IMR-90 (cell line): ENCODE measurements around the gene ABCA5. TPM values are rescaled to one million over a fixed set of nuclear protein-coding genes. Genes with fewer than 3 reads are reported as not detected.

Source experiments
- ATAC-seq: fragments of 200-7000 bp; cut with Tn5 transposase; 2 replicates; pipeline ENCODE4 v1.9.1; 2020; ENCODE audit warnings: low read depth, mild to moderate bottlenecking, moderate library complexity
- BruUV-seq: library from RNA; stranded (reverse); fragments of 400-500 nt; replicated peaks from 2 replicates; lab custom pipeline; 2021; lab: Mats Ljungman, UMichigan
- CTCF ChIA-PET: fragments of 300-600 bp; formaldehyde crosslinking; extraction: SDS; loops from one replicate; lab custom pipeline; 2021; ENCODE audit warnings: antibody characterized with exemption; lab: Yijun Ruan, JAX
- POLR2A ChIA-PET: fragments of 300-600 bp; sonication (Branson Sonifier 250); formaldehyde crosslinking; loops from one replicate; lab custom pipeline; 2022; ENCODE audit warnings: antibody characterized with exemption; ENCODE audit not compliant: unreplicated experiment; lab: Charles Lee
- DNase-seq: peaks from one replicate; pipeline ENCODE4 v3.0.0; 2013
- H2AFZ ChIP-seq: replicated peaks from 2 replicates; pipeline ENCODE3; 2013; ENCODE audit warnings: low read length, mild to moderate bottlenecking; ENCODE audit not compliant: poor library complexity
- H2AK5ac ChIP-seq: 2 replicates; pipeline ENCODE4 v1.6.1; 2013; ENCODE audit warnings: low read depth, low read length, inconsistent platforms
- H2AK9ac ChIP-seq: replicated peaks from 2 replicates; pipeline ENCODE3; 2013; ENCODE audit warnings: mild to moderate bottlenecking, low read depth, low read length, moderate library complexity; ENCODE audit not compliant: poor library complexity
- H2BK120ac ChIP-seq: 2 replicates; pipeline ENCODE4 v1.6.1; 2013; ENCODE audit warnings: low read depth, low read length, inconsistent platforms
- H2BK15ac ChIP-seq: 3 replicates; pipeline ENCODE4 v1.6.1; 2013; ENCODE audit warnings: low read depth, low read length, inconsistent platforms
- H2BK20ac ChIP-seq: 2 replicates; pipeline ENCODE4 v1.6.1; 2013; ENCODE audit warnings: low read depth, mild to moderate bottlenecking, inconsistent platforms, low read length, moderate library complexity
- H2BK5ac ChIP-seq: 2 replicates; pipeline ENCODE4 v1.6.1; 2013; ENCODE audit warnings: mild to moderate bottlenecking, low read depth, low read length, inconsistent platforms; ENCODE audit not compliant: poor library complexity, severe bottlenecking
- H3K14ac ChIP-seq: replicated peaks from 2 replicates; pipeline ENCODE4 v1.6.1; 2013; ENCODE audit warnings: low read depth, low read length, inconsistent platforms
- H3K18ac ChIP-seq: 2 replicates; pipeline ENCODE4 v1.6.1; 2013; ENCODE audit warnings: low read depth, low read length, control low read depth
- H3K23ac ChIP-seq: 2 replicates; pipeline ENCODE4 v1.6.1; 2013; ENCODE audit warnings: low read depth, low read length, inconsistent platforms
- H3K27ac ChIP-seq: 2 replicates; pipeline ENCODE4 v1.5.1; 2013; ENCODE audit warnings: mild to moderate bottlenecking, control low read depth, low read length; ENCODE audit not compliant: insufficient read depth
- H3K27me3 ChIP-seq: 2 replicates; pipeline ENCODE4 v1.6.1; 2013; ENCODE audit warnings: low read length; ENCODE audit not compliant: control insufficient read depth, insufficient read depth
- H3K36me3 ChIP-seq: 2 replicates; pipeline ENCODE4 v1.6.1; 2013; ENCODE audit warnings: low read length, mixed read lengths; ENCODE audit not compliant: control insufficient read depth, insufficient read depth
- H3K4ac ChIP-seq: 2 replicates; pipeline ENCODE4 v1.6.1; 2013; ENCODE audit warnings: low read depth, low read length, inconsistent platforms
- H3K4me1 ChIP-seq: 2 replicates; pipeline ENCODE4 v1.6.1; 2013; ENCODE audit warnings: low read length, mixed read lengths; ENCODE audit not compliant: control insufficient read depth, insufficient read depth
- H3K4me2 ChIP-seq: 2 replicates; pipeline ENCODE4 v1.6.1; 2013; ENCODE audit warnings: low read depth, mild to moderate bottlenecking, control low read depth, low read length, moderate library complexity
- H3K4me3 ChIP-seq: 2 replicates; pipeline ENCODE4 v1.5.1; 2013; ENCODE audit warnings: low read depth, mild to moderate bottlenecking, control low read depth, low read length, moderate library complexity; ENCODE audit not compliant: insufficient read depth
- H3K56ac ChIP-seq: 2 replicates; pipeline ENCODE4 v1.6.1; 2013; ENCODE audit warnings: low read length, inconsistent platforms; ENCODE audit not compliant: insufficient read depth; ENCODE audit errors: extremely low read depth
- H3K79me1 ChIP-seq, 2 experiments: 2 replicates each; pipeline ENCODE4 v1.6.1; 2013; ENCODE audit warnings: low read length in 2 of 2, inconsistent platforms in 1 of 2, low read depth in 1 of 2
- H3K9ac ChIP-seq: 2 replicates; pipeline ENCODE4 v1.6.1; 2013; ENCODE audit warnings: low read depth, low read length, control low read depth
- H3K9me1 ChIP-seq: 2 replicates; pipeline ENCODE4 v1.6.1; 2013; ENCODE audit warnings: low read length, inconsistent platforms; ENCODE audit not compliant: insufficient read depth
- H3K9me3 ChIP-seq: 2 replicates; pipeline ENCODE4 v1.6.1; 2013; ENCODE audit warnings: low read length; ENCODE audit not compliant: control insufficient read depth, insufficient read depth
- H4K20me1 ChIP-seq: 2 replicates; pipeline ENCODE4 v1.6.1; 2013; ENCODE audit warnings: low read length, inconsistent platforms; ENCODE audit not compliant: insufficient read depth
- H4K5ac ChIP-seq: 2 replicates; pipeline ENCODE4 v1.6.1; 2013; ENCODE audit warnings: mild to moderate bottlenecking, low read depth, low read length, control low read depth
- H4K8ac ChIP-seq, 2 experiments: 2 replicates each; pipeline ENCODE4 v1.6.1; 2013; ENCODE audit warnings: low read depth in 2 of 2, low read length in 2 of 2, control low read depth in 1 of 2, inconsistent platforms in 1 of 2
- H4K91ac ChIP-seq: 2 replicates; pipeline ENCODE4 v1.6.1; 2013; ENCODE audit warnings: low read depth, low read length, inconsistent platforms; ENCODE audit not compliant: insufficient read depth
- BHLHE40 ChIP-seq: fragments of 150-350 bp; IDR thresholded peaks from 2 replicates; pipeline ENCODE4 v1.6.1; 2016; ENCODE audit warnings: mild to moderate bottlenecking, low read depth, low read length
- CEBPB ChIP-seq: IDR thresholded peaks from 2 replicates; pipeline ENCODE4 v1.6.1; 2012; ENCODE audit warnings: low read depth, low read length, improper control_type of control experiment
- CTCF ChIP-seq: conservative IDR thresholded peaks from 2 replicates; pipeline ENCODE4 v1.5.1; 2012; ENCODE audit warnings: mild to moderate bottlenecking, low read depth, low read length, improper control_type of control experiment
- ELK1 ChIP-seq: fragments of 150-350 bp; IDR thresholded peaks from 2 replicates; pipeline ENCODE4 v1.6.1; 2016; ENCODE audit warnings: low read depth, mild to moderate bottlenecking, low read length, moderate library complexity, borderline replicate concordance
- FOS ChIP-seq: fragments of 150-350 bp; IDR thresholded peaks from 2 replicates; pipeline ENCODE4 v1.6.1; 2016; ENCODE audit warnings: low read depth, low read length
- MAFK ChIP-seq: IDR thresholded peaks from 2 replicates; pipeline ENCODE4 v1.6.1; 2012; ENCODE audit warnings: low read depth, low read length, improper control_type of control experiment
- MAZ ChIP-seq: IDR thresholded peaks from 2 replicates; pipeline ENCODE4 v1.6.1; 2012; ENCODE audit warnings: low read depth, mild to moderate bottlenecking, low read length, improper control_type of control experiment, moderate library complexity, borderline replicate concordance
- MXI1 ChIP-seq: IDR thresholded peaks from 2 replicates; pipeline ENCODE4 v1.6.1; 2012; ENCODE audit warnings: low read depth, mild to moderate bottlenecking, low read length, moderate library complexity, borderline replicate concordance
- NFE2L2 ChIP-seq: fragments of 150-350 bp; IDR thresholded peaks from 2 replicates; pipeline ENCODE4 v1.6.1; 2016; ENCODE audit warnings: low read depth, mild to moderate bottlenecking, low read length
- POLR2A ChIP-seq: IDR thresholded peaks from 2 replicates; pipeline ENCODE4 v1.6.1; 2012; ENCODE audit warnings: mild to moderate bottlenecking, low read depth, low read length
- RCOR1 ChIP-seq: IDR thresholded peaks from 2 replicates; pipeline ENCODE4 v1.6.1; 2012; ENCODE audit warnings: mild to moderate bottlenecking, low read length, improper control_type of control experiment; ENCODE audit not compliant: insufficient replicate concordance
- RFX5 ChIP-seq: IDR thresholded peaks from 2 replicates; pipeline ENCODE4 v1.8.0; 2012; ENCODE audit warnings: low read depth, mild to moderate bottlenecking, low read length, moderate library complexity
- SMC3 ChIP-seq: fragments of 150-350 bp; IDR thresholded peaks from 2 replicates; pipeline ENCODE4 v1.6.1; 2016; ENCODE audit warnings: low read depth, mild to moderate bottlenecking, antibody characterized with exemption, low read length, moderate library complexity
- USF2 ChIP-seq: fragments of 150-350 bp; IDR thresholded peaks from 2 replicates; pipeline ENCODE4 v1.6.1; 2017; ENCODE audit warnings: mild to moderate bottlenecking, antibody characterized with exemption, low read length, low read depth
- WGBS, 2 experiments: methylation state at CpG; one replicate each; pipeline versions ENCODE4 v1.1.5 to v1.1.7; 2013; ENCODE audit warnings: missing lambda C conversion rate in 2 of 2; ENCODE audit not compliant: insufficient read length in 1 of 2; ENCODE audit errors: extremely low coverage in 2 of 2; 5-methylcytosine and 5-hydroxymethylcytosine counted together
- dilution Hi-C: fragments of 300-500 bp; cut with HindIII; formaldehyde crosslinking; loops from one replicate; pipeline ENCODE4 v1.14.3; 2018; ENCODE audit warnings: low sequenced_read_pairs; ENCODE audit not compliant: unreplicated experiment
- in situ Hi-C: fragments of 300-500 bp; cut with MboI; formaldehyde crosslinking; loops from 3 replicates; pipeline ENCODE4 v1.14.3; 2019; ENCODE audit warnings: low sequenced_read_pairs, inconsistent platforms, mixed read lengths
- intact Hi-C: fragments of 100-400 bp; cut with micrococcal nuclease; formaldehyde crosslinking; loops from 2 replicates; pipeline ENCODE4 v1.10.0; 2022
- polyA plus RNA-seq, 3 experiments: library from polyadenylated mRNA; depleted of rRNA; stranded (reverse); fragments of >200 nt; gene quantifications; 2 replicates each; pipeline ENCODE4 v1.2.3, GENCODE V29; 2012; ENCODE audit warnings: low replicate concordance in 1 of 3
- total RNA-seq: library from RNA; depleted of rRNA; stranded (reverse); fragments of >200 nt; gene quantifications from 2 replicates; pipeline ENCODE4 v1.2.3, GENCODE V29; 2012

The ABCA5 gene
- total and polyA plus RNA-seq, 2 of the 4 experiments (the other 2 are of a cell fraction) = 1.3 to 2.3 TPM

- ChIA-PET POLR2A (no interaction called here), CTCF (interaction anchor here (0.6 kb wide), 1 partner anchor 41 kb away, joined by 4 read pairs; no protein-coding TSS in a partner anchor)
- in situ Hi-C loops (no loop called here), intact Hi-C loops (no loop called here), dilution Hi-C loops (no loop called here)
- no peak overlapping the region for H2AK9ac ChIP-seq
- H3K4me2 ChIP-seq = no peak overlapping the region
- H3K9me1 ChIP-seq = no peaks in the 10 kb centered on the region
- H3K4ac ChIP-seq = no peak overlapping the region
- H3K9me3 ChIP-seq = no peaks in the 10 kb centered on the region
- no peak overlapping the region for H2BK5ac ChIP-seq
- no peak overlapping the region for H2BK15ac ChIP-seq
- H2BK120ac ChIP-seq = no peak overlapping the region
- H3K27ac ChIP-seq = no peak overlapping the region
- no peak overlapping the region for H2AK5ac ChIP-seq
- no peaks in the 10 kb centered on the region for H3K4me1 ChIP-seq
- TF ChIP-seq MXI1 (no peak), MAFK (peak; percentile 60), FOS (no peak), USF2 (no peak), POLR2A (no peak), SMC3 (no peak), NFE2L2 (peak; percentile 87), RCOR1 (no peak), MAZ (no peak), CEBPB (no peak), CTCF (no peak), BHLHE40 (no peak), ELK1 (no peak), RFX5 (no peak)
- ATAC-seq = no peak
- H3K36me3 ChIP-seq = no peaks in the 10 kb centered on the region
- no peak overlapping the region for H4K5ac ChIP-seq
- no peaks in the 10 kb centered on the region for H4K20me1 ChIP-seq
- WGBS, 2 experiments = no CpG with 5 or more reads among the region's 5 CpGs
- no peak overlapping the region for H3K56ac ChIP-seq
- H3K14ac ChIP-seq = no peak overlapping the region
- H3K23ac ChIP-seq = no peak overlapping the region
- no peak overlapping the region for H3K4me3 ChIP-seq
- no peak overlapping the region for H2BK20ac ChIP-seq
- no peak overlapping the region for H2AFZ ChIP-seq
- H3K79me1 ChIP-seq = no peaks in the 10 kb centered on the region; a peak in 1 of 4 replicates
- no peak for DNase-seq
- H4K91ac ChIP-seq = no peak overlapping the region
- BruUV-seq = no TSS peak
- H3K9ac ChIP-seq = no peak overlapping the region
- H4K8ac ChIP-seq = no peak overlapping the region
- no peaks in the 10 kb centered on the region; the same call in 1 of the 2 replicates for H3K27me3 ChIP-seq
- no peak overlapping the region for H3K18ac ChIP-seq
Measured at GRCh38 chr17:69320210-69320907, 6.6 kb downstream of the ABCA5 start.
